Nephron (organoid): Measurements from ENCODE around the gene ADAM23.

ENCODE experiments used
- H3K27ac Mint-ChIP-seq, 3 experiments: 2 replicates each; pipeline ENCODE4 v1.8.0; 2020; ENCODE audit warnings: mixed read lengths in 3 of 3, mild to moderate bottlenecking in 2 of 3, moderate library complexity in 1 of 3
- H3K27me3 Mint-ChIP-seq: 2 replicates; pipeline ENCODE4 v1.8.0; 2021; ENCODE audit warnings: low read depth, mild to moderate bottlenecking, moderate library complexity, mixed read lengths
- H3K36me3 Mint-ChIP-seq: 2 replicates; pipeline ENCODE4 v1.8.0; 2020; ENCODE audit warnings: low read depth, mixed read lengths
- H3K4me1 Mint-ChIP-seq: 2 replicates; pipeline ENCODE4 v1.8.0; 2020; ENCODE audit warnings: mixed read lengths
- H3K4me3 Mint-ChIP-seq, 3 experiments: 2 replicates each; pipeline ENCODE4 v1.8.0; 2020; ENCODE audit warnings: mild to moderate bottlenecking in 3 of 3, mixed read lengths in 3 of 3, moderate library complexity in 2 of 3
- H3K9me3 Mint-ChIP-seq: 2 replicates; pipeline ENCODE4 v1.8.0; 2020; ENCODE audit warnings: mixed read lengths
- TF ChIP-seq, protein P1 (sequence below), 3 experiments: fragments of 200-600 bp; sonication (generic); IDR thresholded peaks; one replicate each; pipeline ENCODE4 v1.5.0; 2021; ENCODE audit warnings: antibody characterized with exemption in 3 of 3; ENCODE audit not compliant: unreplicated experiment in 3 of 3

ADAM23 gene

DNA sequence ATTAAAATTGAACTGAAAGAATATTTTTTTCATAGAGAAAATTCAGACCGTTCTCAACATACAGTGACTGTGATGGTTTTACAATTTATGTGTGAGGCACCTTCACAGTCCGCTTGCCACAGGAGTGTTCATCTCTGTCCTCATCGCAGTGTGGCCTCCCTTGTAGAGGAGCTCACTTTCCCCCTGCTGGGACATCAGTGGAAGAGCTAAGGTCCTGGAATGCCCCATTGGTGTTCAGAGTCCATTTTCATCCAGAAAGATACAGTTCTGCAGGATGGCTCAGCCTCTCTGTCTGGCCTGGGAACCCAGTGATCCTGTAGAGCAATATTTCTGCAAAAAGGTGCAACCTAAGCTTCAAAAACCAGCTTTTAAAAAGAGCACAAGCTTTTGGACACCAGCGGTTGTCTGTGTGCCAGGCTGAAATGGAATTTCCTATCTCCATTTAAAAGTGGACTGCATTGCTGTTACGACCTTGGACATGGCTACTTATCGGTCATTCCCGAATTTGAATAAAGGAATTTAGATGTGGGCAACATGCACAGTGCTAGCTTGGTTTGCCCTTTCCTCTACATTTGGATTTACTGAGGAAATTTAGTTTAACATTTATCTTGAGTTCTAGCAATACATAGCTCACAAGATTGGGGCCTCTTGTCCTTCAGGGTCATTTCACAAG lies 172.2 kb downstream of the ADAM23 start:
- H3K4me3 Mint-ChIP-seq = no peak overlapping the region
- H3K27me3 Mint-ChIP-seq = no peaks in the 10 kb centered on the region
- TF ChIP-seq, protein P1, sequence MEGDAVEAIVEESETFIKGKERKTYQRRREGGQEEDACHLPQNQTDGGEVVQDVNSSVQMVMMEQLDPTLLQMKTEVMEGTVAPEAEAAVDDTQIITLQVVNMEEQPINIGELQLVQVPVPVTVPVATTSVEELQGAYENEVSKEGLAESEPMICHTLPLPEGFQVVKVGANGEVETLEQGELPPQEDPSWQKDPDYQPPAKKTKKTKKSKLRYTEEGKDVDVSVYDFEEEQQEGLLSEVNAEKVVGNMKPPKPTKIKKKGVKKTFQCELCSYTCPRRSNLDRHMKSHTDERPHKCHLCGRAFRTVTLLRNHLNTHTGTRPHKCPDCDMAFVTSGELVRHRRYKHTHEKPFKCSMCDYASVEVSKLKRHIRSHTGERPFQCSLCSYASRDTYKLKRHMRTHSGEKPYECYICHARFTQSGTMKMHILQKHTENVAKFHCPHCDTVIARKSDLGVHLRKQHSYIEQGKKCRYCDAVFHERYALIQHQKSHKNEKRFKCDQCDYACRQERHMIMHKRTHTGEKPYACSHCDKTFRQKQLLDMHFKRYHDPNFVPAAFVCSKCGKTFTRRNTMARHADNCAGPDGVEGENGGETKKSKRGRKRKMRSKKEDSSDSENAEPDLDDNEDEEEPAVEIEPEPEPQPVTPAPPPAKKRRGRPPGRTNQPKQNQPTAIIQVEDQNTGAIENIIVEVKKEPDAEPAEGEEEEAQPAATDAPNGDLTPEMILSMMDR (IDR thresholded peaks at IDR 0.05; ENCODE audit: unreplicated experiment in 3 of 3) = no peak
- H3K36me3 Mint-ChIP-seq = peaks cover 3% of the 10 kb centered on the region
- H3K4me1 Mint-ChIP-seq = no peaks in the 10 kb centered on the region
- H3K9me3 Mint-ChIP-seq = no peaks in the 10 kb centered on the region
- no peak overlapping the region for H3K27ac Mint-ChIP-seq

DNA sequence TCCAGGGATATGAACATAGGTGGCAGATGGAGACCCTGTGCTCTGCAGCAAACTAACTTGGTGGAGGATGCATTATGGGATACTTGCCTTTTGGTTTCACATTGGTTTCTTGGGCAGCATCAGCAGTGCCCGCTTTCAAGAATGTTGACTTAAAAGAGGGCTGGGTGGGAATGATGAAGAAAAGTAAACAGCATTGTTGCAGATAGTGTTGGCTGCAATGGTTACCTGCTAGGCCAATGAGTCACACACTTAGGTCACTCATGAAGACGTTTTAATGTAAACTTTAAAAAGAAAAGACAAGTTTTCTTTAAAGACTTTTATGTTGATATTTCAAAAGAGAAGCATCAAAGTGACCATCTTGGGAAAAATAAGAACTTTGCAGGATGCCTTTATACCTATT lies 172.8 kb downstream of the ADAM23 start:
- peaks cover 3% of the 10 kb centered on the region for H3K36me3 Mint-ChIP-seq
- H3K9me3 Mint-ChIP-seq = no peaks in the 10 kb centered on the region
- no peak overlapping the region for H3K4me3 Mint-ChIP-seq
- no peaks in the 10 kb centered on the region for H3K27me3 Mint-ChIP-seq
- TF ChIP-seq, protein P1 (IDR thresholded peaks at IDR 0.05; ENCODE audit: unreplicated experiment in 3 of 3) = no peak
- H3K27ac Mint-ChIP-seq = no peak overlapping the region
- no peaks in the 10 kb centered on the region for H3K4me1 Mint-ChIP-seq

DNA sequence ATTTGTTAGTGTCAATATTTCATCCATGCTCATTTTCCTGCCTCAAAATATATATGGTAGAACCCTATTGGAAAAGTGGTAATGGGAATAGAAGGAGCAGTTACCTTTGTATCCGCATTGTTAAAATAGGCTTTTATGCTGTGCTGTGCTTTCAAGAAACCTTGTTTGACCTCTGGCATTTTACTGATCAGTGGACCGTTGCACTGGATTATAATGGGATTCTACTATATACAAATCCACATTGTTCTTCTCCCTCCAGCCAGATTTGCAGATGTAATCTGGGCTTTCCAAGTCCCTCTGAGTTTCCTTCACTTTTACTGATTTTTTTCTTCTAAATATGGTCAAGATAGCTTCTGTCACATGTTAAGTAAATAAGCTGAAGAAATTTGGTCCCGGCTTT lies 175.7 kb downstream of the ADAM23 start:
- no peaks in the 10 kb centered on the region for H3K9me3 Mint-ChIP-seq

DNA sequence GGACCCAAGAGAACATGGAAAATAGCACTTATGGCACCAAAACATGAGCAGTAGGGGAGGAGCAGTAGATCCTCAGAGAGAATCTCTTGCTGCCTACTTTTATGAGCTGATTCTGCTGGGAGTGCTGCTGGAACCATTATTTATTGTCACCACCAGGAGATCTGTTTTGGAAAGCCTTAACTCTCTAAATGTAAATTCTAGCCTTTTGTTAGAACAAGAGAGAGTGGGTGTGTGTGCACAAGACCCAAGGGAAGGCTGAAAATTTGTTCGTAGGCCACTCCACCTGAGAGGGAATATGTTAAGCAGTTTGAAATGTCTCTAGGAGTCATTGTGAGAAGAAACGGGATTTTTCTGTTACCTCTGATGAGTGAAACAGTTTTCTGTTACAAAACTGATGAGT lies 182.8 kb downstream of the ADAM23 start:
- TF ChIP-seq, protein P1 (IDR thresholded peaks at IDR 0.05; ENCODE audit: unreplicated experiment in 3 of 3) = no peak
- no peaks in the 10 kb centered on the region for H3K36me3 Mint-ChIP-seq
- H3K27ac Mint-ChIP-seq = no peak overlapping the region
- H3K4me1 Mint-ChIP-seq = no peaks in the 10 kb centered on the region
- no peak overlapping the region for H3K4me3 Mint-ChIP-seq
- H3K9me3 Mint-ChIP-seq = no peaks in the 10 kb centered on the region
- peaks cover 8% of the 10 kb centered on the region for H3K27me3 Mint-ChIP-seq

More for the DNA sequence above, 175.7 kb downstream of the ADAM23 start:
- TF ChIP-seq, protein P1 (IDR thresholded peaks at IDR 0.05; ENCODE audit: unreplicated experiment in 3 of 3) = no peak
- no peaks in the 10 kb centered on the region for H3K36me3 Mint-ChIP-seq
- H3K4me1 Mint-ChIP-seq = no peaks in the 10 kb centered on the region
- H3K27ac Mint-ChIP-seq = no peak overlapping the region
- H3K4me3 Mint-ChIP-seq = no peak overlapping the region
- no peaks in the 10 kb centered on the region for H3K27me3 Mint-ChIP-seq

DNA sequence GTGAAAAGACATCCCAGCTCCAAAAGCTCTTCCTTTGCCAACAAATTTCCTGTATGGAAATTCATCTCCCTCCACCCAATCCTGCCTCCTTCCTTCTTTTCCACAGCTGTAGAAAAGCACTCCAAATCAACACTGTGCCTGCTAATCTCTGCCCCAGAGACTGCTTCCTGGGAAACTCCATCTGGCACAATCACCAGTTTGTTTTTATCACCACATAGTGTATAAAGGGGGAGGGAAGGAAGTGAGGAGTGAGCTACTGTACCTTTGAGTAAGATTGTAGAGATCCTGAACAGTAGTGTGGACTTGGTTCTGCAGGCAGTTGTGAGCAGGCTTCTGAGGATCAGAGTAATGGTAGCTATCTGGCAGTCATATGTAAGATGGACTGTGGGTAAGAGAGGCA lies 184.3 kb downstream of the ADAM23 start:
- no peaks in the 10 kb centered on the region for H3K9me3 Mint-ChIP-seq

More for the DNA sequence above, 184.3 kb downstream of the ADAM23 start:
- Mint-ChIP-seq H3K36me3 (no peaks in the 10 kb centered on the region), H3K4me3 (no peak overlapping the region), H3K4me1 (no peaks in the 10 kb centered on the region), H3K27me3 (peaks cover 8% of the 10 kb centered on the region), H3K27ac (no peak overlapping the region)
- TF ChIP-seq, protein P1 (IDR thresholded peaks at IDR 0.05; ENCODE audit: unreplicated experiment in 3 of 3) = no peak
